ENCODE measurements around the gene IGSF9. TPM values are rescaled to one million over a fixed set of nuclear protein-coding genes. Genes with fewer than 3 reads are reported as not detected.

Gene IGSF9
- polyA plus RNA-seq, 5 donors: 10.2 to 17.7 (median 15.7) TPM

Other genes starting within 250 kb of the IGSF9 start
- not detected for gene CRP, start 231.0 kb downstream of the IGSF9 start, polyA plus RNA-seq (ENCODE audit: insufficient read depth in 1 of 5, insufficient read length in 5 of 5, low replicate concordance in 1 of 5)
- gene DUSP23, start 164.7 kb downstream of the IGSF9 start, polyA plus RNA-seq (ENCODE audit: insufficient read depth in 1 of 5, insufficient read length in 5 of 5, low replicate concordance in 1 of 5): 10 to 100 TPM; 11.0 to 20.5 (median 12.2) TPM
- gene FCRL6, start 143.3 kb downstream of the IGSF9 start, polyA plus RNA-seq (ENCODE audit: insufficient read depth in 1 of 5, insufficient read length in 5 of 5, low replicate concordance in 1 of 5): under 1 TPM; 0.25 to 0.61 (median 0.46) TPM
- gene SLAMF8, start 118.7 kb downstream of the IGSF9 start, polyA plus RNA-seq (ENCODE audit: insufficient read depth in 1 of 5, insufficient read length in 5 of 5, low replicate concordance in 1 of 5): 1 to 10 TPM in 3 of 5 donors, under 1 TPM in 2; 0.58 to 1.9 (median 1.0) TPM
- gene VSIG8, start 83.0 kb downstream of the IGSF9 start, polyA plus RNA-seq (ENCODE audit: insufficient read depth in 1 of 5, insufficient read length in 5 of 5, low replicate concordance in 1 of 5): under 1 TPM in 2 of 5 donors, not detected in 3; 0.08 to 0.10 TPM
- 10 to 100 TPM in 1 of 5 donors, 1 to 10 TPM in 4; 1.8 to 12.7 (median 8.2) TPM for gene CFAP45, start 45.4 kb downstream of the IGSF9 start, polyA plus RNA-seq (ENCODE audit: insufficient read depth in 1 of 5, insufficient read length in 5 of 5, low replicate concordance in 1 of 5)
- gene TAGLN2, start 20.1 kb downstream of the IGSF9 start, polyA plus RNA-seq (ENCODE audit: insufficient read depth in 1 of 5, insufficient read length in 5 of 5, low replicate concordance in 1 of 5): 100 to 1,000 TPM; 255 to 529 (median 315) TPM
- not detected for gene SLAMF9, start 8.6 kb upstream of the IGSF9 start, polyA plus RNA-seq (ENCODE audit: insufficient read depth in 1 of 5, insufficient read length in 5 of 5, low replicate concordance in 1 of 5)
- 10 to 100 TPM in 4 of 5 donors, 1 to 10 TPM in 1; 9.7 to 14.7 (median 13.0) TPM for gene PIGM, start 86.4 kb upstream of the IGSF9 start, polyA plus RNA-seq (ENCODE audit: insufficient read depth in 1 of 5, insufficient read length in 5 of 5, low replicate concordance in 1 of 5)
- under 1 TPM; 0.13 to 0.61 (median 0.37) TPM for gene KCNJ10, start 124.5 kb upstream of the IGSF9 start, polyA plus RNA-seq (ENCODE audit: insufficient read depth in 1 of 5, insufficient read length in 5 of 5, low replicate concordance in 1 of 5)
- gene KCNJ9, start 135.9 kb upstream of the IGSF9 start, polyA plus RNA-seq (ENCODE audit: insufficient read depth in 1 of 5, insufficient read length in 5 of 5, low replicate concordance in 1 of 5): under 1 TPM; 0.04 to 0.10 (median 0.06) TPM
- gene IGSF8, start 153.0 kb upstream of the IGSF9 start, polyA plus RNA-seq (ENCODE audit: insufficient read depth in 1 of 5, insufficient read length in 5 of 5, low replicate concordance in 1 of 5): 10 to 100 TPM; 24.2 to 36.2 (median 30.5) TPM
- gene ATP1A2, start 170.1 kb upstream of the IGSF9 start, polyA plus RNA-seq (ENCODE audit: insufficient read depth in 1 of 5, insufficient read length in 5 of 5, low replicate concordance in 1 of 5): 10 to 100 TPM in 3 of 5 donors, 1 to 10 TPM in 2; 6.4 to 15.2 (median 13.6) TPM
- under 1 TPM in 4 of 5 donors, not detected in 1; 0.15 to 0.24 (median 0.22) TPM for gene ATP1A4, start 206.0 kb upstream of the IGSF9 start, polyA plus RNA-seq (ENCODE audit: insufficient read depth in 1 of 5, insufficient read length in 5 of 5, low replicate concordance in 1 of 5)
- gene CASQ1, start 245.0 kb upstream of the IGSF9 start, polyA plus RNA-seq (ENCODE audit: insufficient read depth in 1 of 5, insufficient read length in 5 of 5, low replicate concordance in 1 of 5): 10 to 100 TPM in 1 of 5 donors, 1 to 10 TPM in 1, under 1 TPM in 3; 0.31 to 33.0 (median 0.59) TPM